ENCODE data around the gene TMED1.
"Not testable (repeated sequence)": the region's sequence is repeated elsewhere in the genome, so short reads cannot be mapped to it uniquely, and the experiment has no call there.

Gene TMED1

DNA sequence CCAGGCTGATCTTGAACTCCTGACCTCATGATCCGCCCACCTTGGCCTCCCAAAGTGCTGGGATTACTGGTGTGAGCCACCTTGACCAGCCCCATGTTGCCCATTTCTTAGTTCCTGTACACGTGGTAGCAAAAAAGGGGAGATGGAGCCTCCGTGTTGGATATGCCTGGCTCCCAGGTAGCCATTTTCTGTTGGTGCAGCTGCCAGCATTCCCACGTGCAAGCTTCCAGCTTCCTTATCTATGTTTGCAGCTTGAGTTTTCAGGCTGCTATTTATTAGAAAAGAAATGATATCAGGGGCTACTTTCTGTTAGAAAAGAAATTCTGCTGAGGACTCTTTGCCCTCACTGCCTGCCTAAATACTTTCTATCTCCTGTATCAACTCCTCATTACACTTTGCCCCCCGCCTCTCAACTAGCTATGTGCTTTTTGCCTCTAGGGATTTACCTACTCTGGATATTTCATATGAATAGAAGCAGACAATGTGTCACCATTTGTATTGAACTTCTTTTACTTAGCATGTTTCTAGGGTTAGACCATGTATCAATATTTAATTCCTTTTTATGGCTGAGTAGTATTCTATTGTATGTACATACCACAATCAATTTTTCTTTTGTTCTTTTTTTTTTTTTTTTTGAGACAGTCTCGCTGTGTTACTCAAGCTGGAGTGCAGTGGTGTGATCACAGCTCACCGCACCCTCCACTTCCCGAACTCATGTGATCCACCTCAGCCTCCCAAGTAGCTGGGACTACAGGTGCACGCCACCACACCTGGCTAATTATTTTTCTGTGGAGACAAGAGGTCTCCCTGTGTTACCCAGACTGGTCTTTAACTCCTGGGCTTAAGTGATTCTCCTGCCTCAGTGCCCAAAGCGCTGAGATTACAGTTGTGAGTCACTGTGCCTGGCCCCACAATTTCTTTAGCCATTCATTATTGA is 3.4 kb upstream of the TMED1 start:
- FAIRE-seq: no peak
- no peak for DNase-seq (ENCODE audit: insufficient read length)
- TF ChIP-seq POLR2A (IDR thresholded peaks at IDR 0.05; ENCODE audit: low read depth, low read length): no peak
- no peak for TF ChIP-seq POLR2AphosphoS5 (IDR thresholded peaks at IDR 0.05; ENCODE audit: low read depth, low read length)
- no peak for TF ChIP-seq TAF1 (IDR thresholded peaks at IDR 0.05; ENCODE audit: borderline replicate concordance, low read depth, low read length)

DNA sequence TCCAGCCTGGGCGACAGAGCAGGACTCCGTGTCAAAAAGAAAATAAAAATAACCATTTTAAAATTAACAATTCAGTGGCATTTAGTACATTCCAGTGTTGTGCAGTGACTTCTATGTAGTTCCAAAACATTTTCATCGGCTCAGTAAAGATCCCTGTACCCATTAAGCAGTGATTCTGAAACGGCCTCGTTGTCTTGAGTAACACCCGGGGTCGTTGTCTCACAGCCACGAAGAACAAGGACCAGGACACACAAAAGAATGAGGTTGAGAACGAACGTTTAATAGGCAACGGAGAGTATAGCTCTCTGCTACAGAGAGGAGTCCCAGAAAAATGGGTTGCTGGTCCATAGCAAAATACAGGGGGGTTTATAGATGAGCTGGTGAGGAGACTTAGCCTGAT is 2.4 kb upstream of the TMED1 start:
- no peak for DNase-seq (ENCODE audit: insufficient read length)
- FAIRE-seq: no peak
- no peak for TF ChIP-seq TAF1 (IDR thresholded peaks at IDR 0.05; ENCODE audit: borderline replicate concordance, low read depth, low read length)
- no peak for TF ChIP-seq POLR2AphosphoS5 (IDR thresholded peaks at IDR 0.05; ENCODE audit: low read depth, low read length)
- no peak for TF ChIP-seq POLR2A (IDR thresholded peaks at IDR 0.05; ENCODE audit: low read depth, low read length)

DNA sequence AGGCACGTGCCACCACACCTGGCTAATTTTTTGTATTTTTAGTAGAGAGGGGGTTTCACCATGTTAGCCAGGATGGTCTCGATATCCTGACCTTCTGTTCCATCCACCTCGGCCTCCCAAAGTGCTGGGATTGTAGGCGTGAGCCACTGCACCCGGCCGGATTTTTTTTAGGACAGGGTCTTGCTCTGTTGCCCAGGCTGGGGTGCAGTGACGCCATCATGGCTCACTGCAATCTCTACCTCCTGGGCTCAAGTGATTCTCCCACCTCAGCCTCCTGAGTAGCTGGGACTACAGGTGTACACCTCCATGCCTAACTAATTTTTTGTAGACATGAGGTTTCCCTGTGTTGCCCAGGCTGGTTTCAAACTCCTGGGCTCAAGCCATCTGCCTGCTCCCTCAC is 1.6 kb upstream of the TMED1 start:
- not testable (repeated sequence) for FAIRE-seq

DNA sequence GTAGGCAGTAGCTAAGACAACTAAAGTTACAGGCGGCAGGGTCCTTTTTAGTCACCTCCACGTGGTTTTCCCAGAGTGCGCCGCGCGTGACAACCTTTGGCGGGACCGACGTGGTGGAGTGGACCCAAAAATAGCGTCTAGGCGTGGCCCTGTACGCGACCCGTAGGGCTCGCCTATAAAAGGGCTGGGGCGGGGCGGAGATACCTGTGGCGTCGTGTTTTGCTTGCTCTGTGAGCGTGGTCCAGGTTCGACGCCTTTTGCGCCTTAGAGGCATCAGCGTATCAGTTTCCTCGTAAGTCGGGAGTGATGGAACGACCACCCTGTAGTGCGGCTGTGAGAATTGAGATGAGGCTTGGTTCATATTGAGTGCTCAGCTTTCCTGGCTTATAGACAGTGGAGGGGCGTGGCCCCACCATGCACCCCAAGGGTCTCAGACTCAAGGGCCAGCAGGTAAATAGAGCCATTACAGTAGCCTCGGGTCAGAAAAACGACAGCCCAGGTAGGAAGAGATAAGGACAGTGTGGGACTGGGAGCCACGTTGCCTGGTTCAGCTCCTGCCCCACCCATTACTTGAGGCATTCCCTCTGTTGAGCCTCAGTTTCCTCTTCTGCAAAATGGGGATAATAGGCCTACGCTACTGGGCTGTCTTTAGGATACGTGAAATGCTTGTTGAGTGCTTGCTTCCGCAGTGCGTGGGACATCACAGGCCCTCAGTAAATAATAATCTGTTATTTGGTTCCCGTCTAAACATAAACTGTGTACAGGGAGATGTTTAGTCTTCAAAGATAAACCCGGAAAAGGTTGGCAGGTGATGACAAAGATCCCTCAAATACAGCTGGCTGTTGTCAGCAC is 693 bp upstream of the TMED1 start:
- no peak for TF ChIP-seq TAF1 (IDR thresholded peaks at IDR 0.05; ENCODE audit: borderline replicate concordance, low read depth, low read length)
- DNase-seq (ENCODE audit: insufficient read length): peak; percentile 78
- FAIRE-seq: no peak

More for the DNA sequence above, 1.6 kb upstream of the TMED1 start:
- not testable (repeated sequence) for DNase-seq (ENCODE audit: insufficient read length)

- FAIRE-seq: peak; percentile 95
- no peak; the same call in 1 of the 2 replicates for TF ChIP-seq POLR2AphosphoS5 (IDR thresholded peaks at IDR 0.05; ENCODE audit: low read depth, low read length)
- no peak for TF ChIP-seq TAF1 (IDR thresholded peaks at IDR 0.05; ENCODE audit: borderline replicate concordance, low read depth, low read length)
- TF ChIP-seq POLR2A (IDR thresholded peaks at IDR 0.05; ENCODE audit: low read depth, low read length): no peak
These were observed 791 bp downstream of the TMED1 start for GRCh38 chr19:10835089-10835753.

DNA sequence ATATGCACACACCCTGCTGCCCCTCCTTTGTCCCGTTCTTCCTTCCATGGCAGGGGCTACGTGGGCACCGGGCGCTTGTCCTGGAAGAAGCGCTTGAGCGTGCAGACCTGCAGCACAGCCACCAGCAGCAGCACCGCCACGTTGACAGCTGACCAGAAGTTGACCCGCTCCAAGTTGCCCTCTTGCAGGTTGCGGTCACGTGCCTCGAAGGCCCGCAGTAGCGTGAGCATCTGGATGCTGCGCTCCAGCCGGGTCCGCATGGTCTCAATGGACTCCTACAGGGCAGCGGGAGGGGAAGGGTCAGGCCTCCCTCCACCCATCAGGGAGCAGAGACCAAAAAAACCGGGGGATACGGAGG is 3.1 kb downstream of the TMED1 start:
- TF ChIP-seq TAF1 (IDR thresholded peaks at IDR 0.05; ENCODE audit: borderline replicate concordance, low read depth, low read length): no peak
- FAIRE-seq (no peak), DNase-seq (ENCODE audit: insufficient read length) (peak; percentile 13)

More at GRCh38 chr19:10835089-10835753, 791 bp downstream of the TMED1 start:
- DNase-seq (ENCODE audit: insufficient read length): peak; percentile 98

- TF ChIP-seq POLR2AphosphoS5 (IDR thresholded peaks at IDR 0.05; ENCODE audit: low read depth, low read length) (0 out of 2 replicates have a peak, but pooled peaks have one; percentile 59), TAF1 (IDR thresholded peaks at IDR 0.05; ENCODE audit: borderline replicate concordance, low read depth, low read length) (no peak), POLR2A (IDR thresholded peaks at IDR 0.05; ENCODE audit: low read depth, low read length) (0 out of 2 replicates have a peak, but pooled peaks have one; percentile 20)
- DNase-seq (ENCODE audit: insufficient read length): no peak
- FAIRE-seq: no peak
These were observed 3.7 kb downstream of the TMED1 start for GRCh38 chr19:10831987-10832938.

DNA sequence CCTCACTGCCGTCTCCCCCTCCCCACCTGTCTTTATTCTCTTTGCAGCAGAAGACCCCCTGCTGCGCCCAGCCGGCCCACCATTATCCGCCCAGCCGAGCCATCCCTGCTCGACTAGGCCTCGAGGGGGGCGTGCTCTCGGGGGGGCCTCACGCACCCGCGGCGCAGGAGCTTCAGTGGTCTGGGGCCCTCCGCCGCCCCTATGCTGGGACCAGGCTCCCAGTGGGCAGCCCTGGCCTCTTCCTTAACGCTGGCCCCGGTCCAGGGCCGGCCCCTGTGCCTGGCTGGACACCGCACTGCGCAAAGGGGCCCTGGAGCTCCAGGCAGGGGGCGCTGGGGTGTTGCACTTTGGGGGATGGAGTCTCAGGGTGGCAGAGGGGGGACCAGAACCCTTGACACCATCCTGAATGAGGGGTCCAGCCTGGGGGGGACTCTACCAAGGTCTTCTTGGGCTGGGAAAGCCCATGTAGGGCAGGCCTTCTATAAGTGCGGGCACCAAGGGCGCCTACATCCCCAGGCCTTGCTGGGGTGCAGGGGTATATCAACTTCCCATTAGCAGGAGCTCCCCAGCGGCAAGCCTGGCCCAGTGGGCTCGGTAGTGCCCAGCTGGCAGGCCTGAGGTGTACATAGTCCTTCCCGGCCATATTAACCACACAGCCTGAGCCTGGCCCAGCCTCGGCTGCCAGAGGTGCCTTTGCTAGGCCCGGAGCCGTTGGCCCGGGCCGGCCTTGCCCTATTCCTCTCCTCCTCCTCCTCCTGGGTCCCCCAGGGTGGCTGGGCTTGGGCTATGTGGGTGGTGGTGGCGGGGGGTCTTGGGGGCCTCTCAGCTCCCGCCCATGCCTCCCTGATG is 4.9 kb downstream of the TMED1 start:
- no peak for FAIRE-seq
- DNase-seq (ENCODE audit: insufficient read length): no peak

DNA sequence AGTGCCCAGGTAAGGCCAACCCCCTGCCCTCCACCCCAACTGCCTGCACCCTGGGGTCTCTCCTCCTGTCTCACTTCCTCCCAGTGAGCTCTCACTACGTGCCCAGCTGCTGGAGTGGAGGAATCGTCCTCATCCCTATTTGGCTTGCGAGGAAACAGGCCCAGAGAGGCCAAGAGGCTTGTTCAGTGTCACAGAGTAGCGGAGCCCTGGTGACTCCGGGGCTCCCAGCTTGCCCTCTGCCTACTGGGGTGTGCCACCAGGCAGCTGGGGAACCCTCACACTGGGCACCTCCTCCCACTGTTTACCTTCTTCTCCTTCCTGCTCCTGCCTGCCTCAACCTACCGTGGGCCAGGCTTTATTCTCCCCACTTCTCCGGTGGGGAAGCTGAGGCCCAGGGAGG is 5.6 kb downstream of the TMED1 start:
- FAIRE-seq (no peak), DNase-seq (ENCODE audit: insufficient read length) (no peak)
- TF ChIP-seq POLR2A (IDR thresholded peaks at IDR 0.05; ENCODE audit: low read depth, low read length) (no peak), POLR2AphosphoS5 (IDR thresholded peaks at IDR 0.05; ENCODE audit: low read depth, low read length) (no peak), TAF1 (IDR thresholded peaks at IDR 0.05; ENCODE audit: borderline replicate concordance, low read depth, low read length) (no peak)

More for the DNA sequence above, 4.9 kb downstream of the TMED1 start:
- TF ChIP-seq POLR2A (IDR thresholded peaks at IDR 0.05; ENCODE audit: low read depth, low read length) (no peak), POLR2AphosphoS5 (IDR thresholded peaks at IDR 0.05; ENCODE audit: low read depth, low read length) (no peak), TAF1 (IDR thresholded peaks at IDR 0.05; ENCODE audit: borderline replicate concordance, low read depth, low read length) (no peak)

DNA sequence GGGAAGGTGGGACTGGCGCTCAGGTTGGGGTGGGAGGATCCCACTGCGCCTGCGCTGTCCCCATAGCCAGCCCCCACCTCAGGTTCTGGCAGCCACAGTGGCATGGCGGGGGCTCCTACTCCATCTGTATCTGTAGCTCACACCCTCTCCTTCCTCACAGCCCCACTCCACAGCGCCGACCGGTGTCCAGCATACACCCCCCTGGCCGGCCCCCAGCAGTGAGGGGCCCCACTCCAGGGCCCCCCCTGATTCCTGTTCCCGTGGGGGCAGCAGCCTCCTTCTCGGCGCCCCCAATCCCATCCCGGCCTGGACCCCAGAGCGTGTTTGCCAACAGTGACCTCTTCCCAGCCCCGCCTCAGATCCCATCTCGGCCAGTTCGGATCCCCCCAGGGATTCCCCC is 6.0 kb downstream of the TMED1 start:
- DNase-seq (ENCODE audit: insufficient read length) (no peak), FAIRE-seq (no peak)
- TF ChIP-seq TAF1 (IDR thresholded peaks at IDR 0.05; ENCODE audit: borderline replicate concordance, low read depth, low read length): no peak
- TF ChIP-seq POLR2A (IDR thresholded peaks at IDR 0.05; ENCODE audit: low read depth, low read length): no peak
- no peak for TF ChIP-seq POLR2AphosphoS5 (IDR thresholded peaks at IDR 0.05; ENCODE audit: low read depth, low read length)
